Fibroblast of lung (primary cell): Measurements from ENCODE around the gene MAP3K9. TPM values are rescaled to one million over a fixed set of nuclear protein-coding genes. Genes with fewer than 3 reads are reported as not detected.

ENCODE experiments used
- DNase-seq, 2 donors: peaks; one replicate each; pipeline versions ENCODE4 v3.0.0 to v3.0.0-alpha.2; 2010; ENCODE audit warnings: low read depth in 2 of 2
- H2AFZ ChIP-seq: 2 replicates; pipeline ENCODE4 v1.5.1; 2012; ENCODE audit warnings: low read length, control low read depth, inconsistent platforms
- H3K27ac ChIP-seq: 2 replicates; pipeline ENCODE4 v1.5.1; 2011; ENCODE audit warnings: low read length, control low read depth; ENCODE audit not compliant: insufficient read depth
- H3K27me3 ChIP-seq: 2 replicates; pipeline ENCODE4 v1.5.1; 2011; ENCODE audit warnings: mild to moderate bottlenecking, low read length; ENCODE audit not compliant: control insufficient read depth, insufficient read depth
- H3K36me3 ChIP-seq: 2 replicates; pipeline ENCODE4 v1.5.1; 2011; ENCODE audit warnings: low read length; ENCODE audit not compliant: control insufficient read depth, insufficient read depth
- H3K4me1 ChIP-seq: 2 replicates; pipeline ENCODE4 v1.5.1; 2011; ENCODE audit warnings: low read length; ENCODE audit not compliant: control insufficient read depth, insufficient read depth; ENCODE audit errors: extremely low read depth
- H3K4me2 ChIP-seq: 2 replicates; pipeline ENCODE4 v1.5.1; 2011; ENCODE audit warnings: low read length, control low read depth; ENCODE audit not compliant: insufficient read depth; ENCODE audit errors: extremely low read depth
- H3K4me3 ChIP-seq, 4 experiments: fragments of 200-600 bp in 1 of 4; sonication (generic) in 1 of 4; replicated peaks in 1 of 4; 2 replicates each; pipeline ENCODE4 v1.5.1; 2011 to 2016; ENCODE audit warnings: low read length in 4 of 4, low read depth in 3 of 4, mild to moderate bottlenecking in 3 of 4, control low read depth in 2 of 4, inconsistent platforms in 1 of 4, mixed read lengths in 1 of 4; ENCODE audit not compliant: insufficient read depth in 1 of 4; ENCODE audit errors: control extremely low read depth in 1 of 4
- H3K79me2 ChIP-seq: 2 replicates; pipeline ENCODE4 v1.5.1; 2012; ENCODE audit warnings: mild to moderate bottlenecking, low read length, inconsistent platforms; ENCODE audit not compliant: control insufficient read depth, insufficient read depth
- H3K9ac ChIP-seq: 2 replicates; pipeline ENCODE4 v1.5.1; 2011; ENCODE audit warnings: mild to moderate bottlenecking, low read length, control low read depth; ENCODE audit not compliant: insufficient read depth
- H3K9me3 ChIP-seq: 2 replicates; pipeline ENCODE4 v1.5.1; 2012; ENCODE audit warnings: low read depth, low read length; ENCODE audit not compliant: control insufficient read depth, insufficient read depth
- H4K20me1 ChIP-seq: 2 replicates; pipeline ENCODE4 v1.5.1; 2011; ENCODE audit warnings: low read length; ENCODE audit not compliant: control insufficient read depth, insufficient read depth; ENCODE audit errors: extremely low read depth
- EZH2 ChIP-seq: IDR thresholded peaks from 2 replicates; pipeline ENCODE4 v1.5.1; 2012; ENCODE audit warnings: low read length, control low read depth, mild to moderate bottlenecking; ENCODE audit errors: missing control alignments
- polyA plus RNA-seq, 2 donors: library from polyadenylated mRNA; depleted of rRNA in 1 of 2; stranded (reverse) in 1 of 2; unstranded in 1 of 2; fragments of >200 nt; gene quantifications; 2 replicates each; pipeline ENCODE4 v1.2.1, GENCODE V29; 2011 to 2012; ENCODE audit warnings: missing spikeins in 1 of 2
- total RNA-seq: library from RNA; depleted of rRNA; stranded (reverse); fragments of >200 nt; gene quantifications from 2 replicates; pipeline ENCODE4 v1.2.1, GENCODE V29; 2014
- TF ChIP-seq, protein P1 (sequence below), 2 donors: IDR thresholded peaks in 1 of 2; conservative IDR thresholded peaks in 1 of 2; 1 replicate in 1 of 2; 2 replicates in 1 of 2; pipeline ENCODE4 v1.5.1; 2011 to 2012; ENCODE audit warnings: low read length in 2 of 2, control low read depth in 1 of 2, inconsistent platforms in 1 of 2, low read depth in 1 of 2, mild to moderate bottlenecking in 1 of 2

The MAP3K9 gene
- total and polyA plus RNA-seq, 2 donors (not counting 1 experiment from before 2014, with no cell fraction given), result 0.17 to 0.27 TPM

GRCh38 chr14:70709726-70710382 lies 99.5 kb downstream of the MAP3K9 start:
- no peaks in the 10 kb centered on the region for H3K9me3 ChIP-seq
- no peak for TF ChIP-seq EZH2
- TF ChIP-seq, protein P1, sequence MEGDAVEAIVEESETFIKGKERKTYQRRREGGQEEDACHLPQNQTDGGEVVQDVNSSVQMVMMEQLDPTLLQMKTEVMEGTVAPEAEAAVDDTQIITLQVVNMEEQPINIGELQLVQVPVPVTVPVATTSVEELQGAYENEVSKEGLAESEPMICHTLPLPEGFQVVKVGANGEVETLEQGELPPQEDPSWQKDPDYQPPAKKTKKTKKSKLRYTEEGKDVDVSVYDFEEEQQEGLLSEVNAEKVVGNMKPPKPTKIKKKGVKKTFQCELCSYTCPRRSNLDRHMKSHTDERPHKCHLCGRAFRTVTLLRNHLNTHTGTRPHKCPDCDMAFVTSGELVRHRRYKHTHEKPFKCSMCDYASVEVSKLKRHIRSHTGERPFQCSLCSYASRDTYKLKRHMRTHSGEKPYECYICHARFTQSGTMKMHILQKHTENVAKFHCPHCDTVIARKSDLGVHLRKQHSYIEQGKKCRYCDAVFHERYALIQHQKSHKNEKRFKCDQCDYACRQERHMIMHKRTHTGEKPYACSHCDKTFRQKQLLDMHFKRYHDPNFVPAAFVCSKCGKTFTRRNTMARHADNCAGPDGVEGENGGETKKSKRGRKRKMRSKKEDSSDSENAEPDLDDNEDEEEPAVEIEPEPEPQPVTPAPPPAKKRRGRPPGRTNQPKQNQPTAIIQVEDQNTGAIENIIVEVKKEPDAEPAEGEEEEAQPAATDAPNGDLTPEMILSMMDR (conservative IDR thresholded peaks at IDR 0.05 in 1 of 2, IDR thresholded peaks at IDR 0.05 in 1 of 2; ENCODE audit: low read depth in 1 of 2, low read length in 2 of 2), result no peak
- H4K20me1 ChIP-seq, result no peaks in the 10 kb centered on the region
- no peak for DNase-seq
- no peak overlapping the region for H3K4me3 ChIP-seq
- H3K79me2 ChIP-seq, result no peaks in the 10 kb centered on the region
- no peak overlapping the region for H2AFZ ChIP-seq
- no peaks in the 10 kb centered on the region for H3K36me3 ChIP-seq
- H3K4me2 ChIP-seq, result no peak overlapping the region
- H3K27me3 ChIP-seq, result peaks cover 6% of the 10 kb centered on the region
- H3K4me1 ChIP-seq, result no peaks in the 10 kb centered on the region
- no peak overlapping the region for H3K27ac ChIP-seq
- no peak overlapping the region for H3K9ac ChIP-seq

- Histone ChIP-seq H3K9me3 (no peaks in the 10 kb centered on the region), H3K79me2 (no peaks in the 10 kb centered on the region), H3K27me3 (peaks cover 6% of the 10 kb centered on the region), H4K20me1 (no peaks in the 10 kb centered on the region), H3K4me1 (no peaks in the 10 kb centered on the region), H3K27ac (no peak overlapping the region), H3K9ac (no peak overlapping the region), H3K4me3 (no peak overlapping the region), H3K4me2 (no peak overlapping the region), H2AFZ (no peak overlapping the region), H3K36me3 (no peaks in the 10 kb centered on the region)
- TF ChIP-seq, protein P1 (conservative IDR thresholded peaks at IDR 0.05 in 1 of 2, IDR thresholded peaks at IDR 0.05 in 1 of 2; ENCODE audit: low read depth in 1 of 2, low read length in 2 of 2), result no peak
- TF ChIP-seq EZH2, result no peak
- DNase-seq, result no peak
These were observed 100.4 kb downstream of the MAP3K9 start for GRCh38 chr14:70708717-70709570.
